A549 (cell line): ENCODE measurements around the gene ADD3. TPM values are rescaled to one million over a fixed set of nuclear protein-coding genes. Genes with fewer than 3 reads are reported as not detected.

ENCODE experiments used
- ATAC-seq, 2 experiments: fragments of 200-7000 bp in 1 of 2; fragments of >200 bp in 1 of 2; cut with Nextera tagmentation in 1 of 2; cut with Tn5 transposase in 1 of 2; 3 replicates each; pipeline versions ENCODE4 v1.8.0 to v1.9.1; 2018 to 2020; ENCODE audit warnings: mild to moderate bottlenecking in 1 of 2, moderate library complexity in 1 of 2
- CTCF ChIA-PET: fragments of 300-600 bp; sonication (Branson Sonifier 250); formaldehyde crosslinking; extraction: SDS; loops from one replicate; lab custom pipeline; 2021; ENCODE audit warnings: antibody characterized with exemption, inconsistent platforms; lab: Yijun Ruan, JAX
- POLR2A ChIA-PET: fragments of 350-600 bp; formaldehyde crosslinking; extraction: SDS; loops from one replicate; lab custom pipeline; 2021; ENCODE audit warnings: antibody characterized with exemption, inconsistent platforms; lab: Yijun Ruan, JAX
- DNase-seq, 2 experiments: peaks; one replicate each; pipeline versions ENCODE4 v3.0.0 to v3.0.0-alpha.2; 2011 to 2016; ENCODE audit warnings: low read depth in 1 of 2, low spot score in 1 of 2
- FAIRE-seq: peaks from 2 replicates; lab custom pipeline; 2011; peaks lifted over from hg19 to GRCh38; lab: Jason Lieb, UNC
- H3K27ac ChIP-seq, 2 experiments: fragments of >200 bp; sonication (Bioruptor Twin); formaldehyde crosslinking; 3 replicates each; pipeline ENCODE4 v1.5.1; 2016 to 2017
- H3K4me1 ChIP-seq: fragments of >200 bp; sonication (Bioruptor Twin); formaldehyde crosslinking; 3 replicates; pipeline ENCODE4 v1.6.1; 2016
- H3K4me2 ChIP-seq: fragments of >200 bp; sonication (Bioruptor Twin); formaldehyde crosslinking; 3 replicates; pipeline ENCODE4 v1.6.1; 2016
- H3K4me3 ChIP-seq: fragments of >200 bp; sonication (Bioruptor Twin); formaldehyde crosslinking; 3 replicates; pipeline ENCODE4 v1.5.1; 2016
- H3K9me3 ChIP-seq: fragments of >200 bp; sonication (Bioruptor Twin); formaldehyde crosslinking; 3 replicates; pipeline ENCODE4 v1.6.1; 2016
- BHLHE40 ChIP-seq: IDR thresholded peaks from 2 replicates; pipeline ENCODE4 v1.6.1; 2012; ENCODE audit warnings: low read depth, low read length, inconsistent platforms
- CBX2 ChIP-seq: fragments of 200-600 bp; sonication (generic); IDR thresholded peaks from 2 replicates; pipeline ENCODE4 v1.6.1; 2016; ENCODE audit warnings: low read depth, mild to moderate bottlenecking, borderline replicate concordance
- CBX8 ChIP-seq: fragments of 200-600 bp; sonication (generic); IDR thresholded peaks from 2 replicates; pipeline ENCODE4 v1.6.1; 2016
- EP300 ChIP-seq, 2 experiments: fragments of >200 bp; sonication (Bioruptor Twin); formaldehyde crosslinking; IDR thresholded peaks; 2 replicates in 1 of 2; 3 replicates in 1 of 2; pipeline ENCODE4 v1.6.1; 2016 to 2017
- FOSL2 ChIP-seq, 2 experiments: fragments of 450-650 bp in 1 of 2; fragments of >200 bp in 1 of 2; sonication (Bioruptor Twin) in 1 of 2; formaldehyde crosslinking; IDR thresholded peaks; 2 replicates each; pipeline versions ENCODE4 v1.5.0 to v1.6.1; 2016 to 2020; ENCODE audit warnings: mild to moderate bottlenecking in 1 of 2, moderate library complexity in 1 of 2
- FOXS1 ChIP-seq: fragments of 250-450 bp; sonication (Bioruptor Pico); IDR thresholded peaks from 2 replicates; pipeline ENCODE4 v1.5.0; 2020; ENCODE audit warnings: mild to moderate bottlenecking, moderate library complexity
- HEYL ChIP-seq: fragments of 250-450 bp; sonication (Bioruptor Pico); IDR thresholded peaks from 2 replicates; pipeline ENCODE4 v1.8.0; 2021; ENCODE audit warnings: mild to moderate bottlenecking, moderate library complexity
- MAZ ChIP-seq: fragments of 150-350 bp; IDR thresholded peaks from 2 replicates; pipeline ENCODE4 v1.6.1; 2014; ENCODE audit warnings: antibody characterized with exemption, low read depth, low read length, borderline replicate concordance
- NFE2L2 ChIP-seq: fragments of 150-350 bp; conservative IDR thresholded peaks from 2 replicates; pipeline ENCODE4 v1.6.1; 2014; ENCODE audit warnings: low read length
- NPAS2 ChIP-seq: fragments of 250-450 bp; sonication (Bioruptor Pico); IDR thresholded peaks from 2 replicates; pipeline ENCODE4 v1.8.0; 2022; ENCODE audit warnings: mild to moderate bottlenecking, moderate library complexity, borderline replicate concordance
- PHF8 ChIP-seq: fragments of 200-600 bp; sonication (generic); IDR thresholded peaks from 2 replicates; pipeline ENCODE4 v1.6.1; 2016; ENCODE audit warnings: low read depth, mild to moderate bottlenecking, antibody characterized with exemption, moderate library complexity, borderline replicate concordance
- POLR2A ChIP-seq: IDR thresholded peaks from 2 replicates; pipeline ENCODE4 v1.6.1; 2012; ENCODE audit warnings: mild to moderate bottlenecking, low read length
- POLR2AphosphoS2 ChIP-seq: conservative IDR thresholded peaks from 2 replicates; pipeline ENCODE4 v1.6.1; 2012; ENCODE audit warnings: low read length, improper control_type of control experiment, inconsistent platforms
- RCOR1 ChIP-seq: fragments of 150-350 bp; IDR thresholded peaks from 2 replicates; pipeline ENCODE4 v1.6.1; 2014; ENCODE audit warnings: antibody characterized with exemption, low read length, low read depth
- RFX5 ChIP-seq: fragments of 450-650 bp; IDR thresholded peaks from 2 replicates; pipeline ENCODE4 v1.7.1; 2014; ENCODE audit warnings: antibody characterized with exemption, mild to moderate bottlenecking, moderate library complexity
- RNF2 ChIP-seq: fragments of 200-600 bp; sonication (generic); IDR thresholded peaks from 2 replicates; pipeline ENCODE4 v1.6.1; 2016; ENCODE audit warnings: low read depth, mild to moderate bottlenecking, antibody characterized with exemption, moderate library complexity, borderline replicate concordance
- SMC3 ChIP-seq: fragments of >200 bp; sonication (Bioruptor Twin); formaldehyde crosslinking; IDR thresholded peaks from 3 replicates; pipeline ENCODE4 v1.6.1; 2018; ENCODE audit warnings: inconsistent platforms
- ZFP36 ChIP-seq: fragments of 450-650 bp; IDR thresholded peaks from 2 replicates; pipeline ENCODE4 v1.6.1; 2014; ENCODE audit warnings: borderline replicate concordance; ENCODE audit not compliant: partially characterized antibody
- ZNF302 ChIP-seq: fragments of 250-450 bp; sonication (Bioruptor Pico); IDR thresholded peaks from 2 replicates; pipeline ENCODE4 v1.9.0; 2021; ENCODE audit warnings: inconsistent platforms, mild to moderate bottlenecking, moderate library complexity
- WGBS: methylation state at CpG from one replicate; pipeline ENCODE4 v1.1.6; 2017; ENCODE audit errors: missing lambda C conversion rate; 5-methylcytosine and 5-hydroxymethylcytosine counted together
- polyA minus RNA-seq: library from RNA; depleted of rRNA, polyadenylated mRNA; stranded (reverse); fragments of >200 nt; gene quantifications from 2 replicates; pipeline ENCODE4 v1.2.3, GENCODE V29; 2011; rRNA and poly(A)+ RNA removed
- polyA plus RNA-seq, 4 experiments: library from polyadenylated mRNA; depleted of rRNA in 3 of 4; stranded (reverse); fragments of >200 nt; fragmentation: RNase III in 1 of 4; extraction: RNeasy Plus Mini Kit Qiagen cat#74134 plus additional on column Dnase treatment in 1 of 4; gene quantifications; 2 replicates in 3 of 4; 3 replicates in 1 of 4; pipeline ENCODE4 v1.2.3, GENCODE V29; 2011 to 2017
- TF ChIP-seq, protein P1 (sequence below): fragments of 250-450 bp; sonication (Bioruptor Pico); IDR thresholded peaks from 2 replicates; pipeline ENCODE4 v1.5.0; 2020; ENCODE audit warnings: low read depth, mild to moderate bottlenecking, moderate library complexity
- TF ChIP-seq, protein P2 (sequence below): IDR thresholded peaks from 2 replicates; pipeline ENCODE4 v1.6.1; 2012; ENCODE audit warnings: low read depth, borderline replicate concordance
- TF ChIP-seq, protein P3 (sequence below): fragments of 200-600 bp; sonication (generic); IDR thresholded peaks from 2 replicates; pipeline ENCODE4 v1.6.1; 2016; ENCODE audit warnings: antibody characterized with exemption, mild to moderate bottlenecking, moderate library complexity

The ADD3 gene, protein sequence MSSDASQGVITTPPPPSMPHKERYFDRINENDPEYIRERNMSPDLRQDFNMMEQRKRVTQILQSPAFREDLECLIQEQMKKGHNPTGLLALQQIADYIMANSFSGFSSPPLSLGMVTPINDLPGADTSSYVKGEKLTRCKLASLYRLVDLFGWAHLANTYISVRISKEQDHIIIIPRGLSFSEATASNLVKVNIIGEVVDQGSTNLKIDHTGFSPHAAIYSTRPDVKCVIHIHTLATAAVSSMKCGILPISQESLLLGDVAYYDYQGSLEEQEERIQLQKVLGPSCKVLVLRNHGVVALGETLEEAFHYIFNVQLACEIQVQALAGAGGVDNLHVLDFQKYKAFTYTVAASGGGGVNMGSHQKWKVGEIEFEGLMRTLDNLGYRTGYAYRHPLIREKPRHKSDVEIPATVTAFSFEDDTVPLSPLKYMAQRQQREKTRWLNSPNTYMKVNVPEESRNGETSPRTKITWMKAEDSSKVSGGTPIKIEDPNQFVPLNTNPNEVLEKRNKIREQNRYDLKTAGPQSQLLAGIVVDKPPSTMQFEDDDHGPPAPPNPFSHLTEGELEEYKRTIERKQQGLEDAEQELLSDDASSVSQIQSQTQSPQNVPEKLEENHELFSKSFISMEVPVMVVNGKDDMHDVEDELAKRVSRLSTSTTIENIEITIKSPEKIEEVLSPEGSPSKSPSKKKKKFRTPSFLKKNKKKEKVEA
- polyA plus RNA-seq (2011; rRNA removed) (48.2 and 49.1 TPM in 2 replicates), polyA plus RNA-seq (2017; fragmentation: RNase III; extraction: RNeasy Plus Mini Kit Qiagen cat#74134 plus additional on column Dnase treatment) (7.8 to 11.6 TPM (median 9.8 TPM) in 3 replicates), polyA minus RNA-seq (36.2 and 37.6 TPM in 2 replicates)
- polyA plus RNA-seq (2012; cell fraction: cytosol; rRNA removed) = 7.3 and 14.4 TPM in 2 replicates
- polyA plus RNA-seq (2012; cell fraction: nucleus; rRNA removed) = 5.3 and 6.2 TPM in 2 replicates

DNA sequence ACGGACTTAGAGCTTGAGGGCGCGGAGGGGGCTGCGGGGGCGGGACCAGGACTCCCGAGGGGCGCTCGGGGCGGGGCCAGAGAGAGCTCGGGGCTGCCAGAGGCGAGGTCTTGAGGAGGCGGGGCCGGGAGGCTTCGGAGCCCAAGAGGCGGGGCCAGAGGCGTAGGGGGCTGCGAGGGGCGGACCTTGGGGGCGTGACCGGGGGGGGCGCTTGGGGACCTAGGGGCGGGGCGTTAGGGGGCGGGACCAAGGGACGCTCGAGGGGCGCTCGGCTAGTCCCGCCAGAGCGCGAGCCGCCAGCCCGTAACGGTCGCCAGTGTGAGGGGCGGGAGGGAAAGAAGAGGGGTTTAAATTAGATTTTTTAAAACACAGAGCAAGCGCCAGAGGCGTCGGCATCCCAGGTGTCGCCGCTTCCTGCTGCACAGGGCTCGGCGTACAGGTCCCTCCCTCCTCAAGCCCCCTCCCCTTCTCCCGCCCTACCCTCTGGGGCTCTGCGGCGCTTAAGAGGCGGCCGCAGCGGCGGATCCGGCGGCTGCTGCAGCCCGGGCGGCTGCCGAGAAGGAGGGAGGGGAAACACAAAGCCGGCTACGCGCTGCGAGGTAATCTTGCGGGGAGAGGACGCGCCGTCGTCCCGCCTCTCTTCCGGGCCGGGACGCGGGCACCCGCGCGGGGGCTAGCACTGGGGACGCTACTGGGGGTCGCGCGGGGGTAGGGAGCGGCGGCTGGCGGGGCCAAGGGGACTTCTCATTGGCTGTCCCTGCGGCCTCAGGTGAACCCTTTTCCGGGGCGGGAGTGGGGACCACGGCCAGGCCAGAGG, at the start of gene ADD3:
Gene ADD3 (plus strand): TSS at position 284 of the 817 bp plus-strand sequence. CDS start 92,670 bp downstream, outside the sequence.
- FAIRE-seq = no peak

DNA sequence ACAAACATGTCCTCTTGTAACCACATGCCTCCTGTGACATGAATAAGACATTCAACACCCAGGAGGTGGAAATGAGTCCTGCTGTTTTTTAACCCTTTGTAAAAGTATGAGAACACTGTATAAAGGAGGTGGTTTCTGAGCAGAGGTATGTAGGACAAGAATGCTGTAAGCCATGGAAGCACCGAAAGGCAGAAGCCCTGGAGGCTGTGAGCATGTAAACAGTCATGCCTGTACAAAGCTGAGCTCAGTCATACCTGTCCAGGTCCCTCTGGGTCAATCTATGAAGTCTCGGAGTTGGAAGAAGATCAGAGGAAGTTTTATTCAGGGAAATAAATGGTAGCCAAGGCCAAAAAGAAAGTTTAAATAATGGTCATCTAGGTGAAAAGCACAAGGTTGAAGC, 49.7 kb upstream of the ADD3 start:
- Histone ChIP-seq H3K4me3 (no peak overlapping the region), H3K4me1 (peaks cover 3% of the 10 kb centered on the region; the same call in 1 of the 3 replicates), H3K27ac (no peak overlapping the region), H3K9me3 (no peaks in the 10 kb centered on the region), H3K4me2 (no peak overlapping the region)
- POLR2A ChIA-PET = no interaction called here
- no peak for FAIRE-seq
- ATAC-seq = no peak
- no peak for DNase-seq
- WGBS = 85% methylated on average over 2 of the region's 2 CpGs
- CTCF ChIA-PET = interaction anchor here (1.1 to 2.3 kb wide), 5 partner anchors 9 to 73 kb away, joined by 3 to 10 read pairs (median 7); no protein-coding TSS in a partner anchor
- TF ChIP-seq HEYL (no peak), ZFP36 (no peak), CBX8 (no peak), BHLHE40 (no peak), RFX5 (no peak), RNF2 (no peak), SMC3 (no peak), RCOR1 (no peak), NFE2L2 (no peak), FOXS1 (CRISPR knock-in tag) (no peak), EP300 (IDR thresholded peaks at IDR 0.05) (no peak), CBX2 (no peak), POLR2AphosphoS2 (no peak), FOSL2 (IDR thresholded peaks at IDR 0.05) (no peak), FOSL2 (CRISPR knock-in tag; IDR thresholded peaks at IDR 0.05) (no peak)
- TF ChIP-seq, protein P1, sequence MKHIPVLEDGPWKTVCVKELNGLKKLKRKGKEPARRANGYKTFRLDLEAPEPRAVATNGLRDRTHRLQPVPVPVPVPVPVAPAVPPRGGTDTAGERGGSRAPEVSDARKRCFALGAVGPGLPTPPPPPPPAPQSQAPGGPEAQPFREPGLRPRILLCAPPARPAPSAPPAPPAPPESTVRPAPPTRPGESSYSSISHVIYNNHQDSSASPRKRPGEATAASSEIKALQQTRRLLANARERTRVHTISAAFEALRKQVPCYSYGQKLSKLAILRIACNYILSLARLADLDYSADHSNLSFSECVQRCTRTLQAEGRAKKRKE (CRISPR knock-in tag) = no peak
- TF ChIP-seq, protein P2, sequence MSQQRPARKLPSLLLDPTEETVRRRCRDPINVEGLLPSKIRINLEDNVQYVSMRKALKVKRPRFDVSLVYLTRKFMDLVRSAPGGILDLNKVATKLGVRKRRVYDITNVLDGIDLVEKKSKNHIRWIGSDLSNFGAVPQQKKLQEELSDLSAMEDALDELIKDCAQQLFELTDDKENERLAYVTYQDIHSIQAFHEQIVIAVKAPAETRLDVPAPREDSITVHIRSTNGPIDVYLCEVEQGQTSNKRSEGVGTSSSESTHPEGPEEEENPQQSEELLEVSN = no peak

More for the DNA sequence above, at the start of gene ADD3:
- Histone ChIP-seq H3K27ac (peak within 1 kb of the TSS; percentile 70 to 88), H3K4me3 (peak within 1 kb of the TSS; percentile 85), H3K4me2 (peak within 1 kb of the TSS; percentile 88), H3K4me1 (peaks cover 24% of the 10 kb centered on the region), H3K9me3 (no peaks in the 10 kb centered on the region)
- ChIA-PET POLR2A (interaction anchor here (0.6 to 1.2 kb wide), 6 partner anchors 33 to 751 kb away, joined by 3 to 11 read pairs (median 4); no protein-coding TSS in a partner anchor), CTCF (interaction anchor here (0.6 to 2.4 kb wide), 3 partner anchors 55 to 124 kb away, joined by 3 to 13 read pairs (median 3); no protein-coding TSS in a partner anchor)
- TF ChIP-seq MAZ (no peak), PHF8 (peak; percentile 51), POLR2A (peak; percentile 88), NPAS2 (CRISPR knock-in tag) (no peak), ZNF302 (no peak)
- TF ChIP-seq, protein P3, sequence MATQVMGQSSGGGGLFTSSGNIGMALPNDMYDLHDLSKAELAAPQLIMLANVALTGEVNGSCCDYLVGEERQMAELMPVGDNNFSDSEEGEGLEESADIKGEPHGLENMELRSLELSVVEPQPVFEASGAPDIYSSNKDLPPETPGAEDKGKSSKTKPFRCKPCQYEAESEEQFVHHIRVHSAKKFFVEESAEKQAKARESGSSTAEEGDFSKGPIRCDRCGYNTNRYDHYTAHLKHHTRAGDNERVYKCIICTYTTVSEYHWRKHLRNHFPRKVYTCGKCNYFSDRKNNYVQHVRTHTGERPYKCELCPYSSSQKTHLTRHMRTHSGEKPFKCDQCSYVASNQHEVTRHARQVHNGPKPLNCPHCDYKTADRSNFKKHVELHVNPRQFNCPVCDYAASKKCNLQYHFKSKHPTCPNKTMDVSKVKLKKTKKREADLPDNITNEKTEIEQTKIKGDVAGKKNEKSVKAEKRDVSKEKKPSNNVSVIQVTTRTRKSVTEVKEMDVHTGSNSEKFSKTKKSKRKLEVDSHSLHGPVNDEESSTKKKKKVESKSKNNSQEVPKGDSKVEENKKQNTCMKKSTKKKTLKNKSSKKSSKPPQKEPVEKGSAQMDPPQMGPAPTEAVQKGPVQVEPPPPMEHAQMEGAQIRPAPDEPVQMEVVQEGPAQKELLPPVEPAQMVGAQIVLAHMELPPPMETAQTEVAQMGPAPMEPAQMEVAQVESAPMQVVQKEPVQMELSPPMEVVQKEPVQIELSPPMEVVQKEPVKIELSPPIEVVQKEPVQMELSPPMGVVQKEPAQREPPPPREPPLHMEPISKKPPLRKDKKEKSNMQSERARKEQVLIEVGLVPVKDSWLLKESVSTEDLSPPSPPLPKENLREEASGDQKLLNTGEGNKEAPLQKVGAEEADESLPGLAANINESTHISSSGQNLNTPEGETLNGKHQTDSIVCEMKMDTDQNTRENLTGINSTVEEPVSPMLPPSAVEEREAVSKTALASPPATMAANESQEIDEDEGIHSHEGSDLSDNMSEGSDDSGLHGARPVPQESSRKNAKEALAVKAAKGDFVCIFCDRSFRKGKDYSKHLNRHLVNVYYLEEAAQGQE = no peak
- TF ChIP-seq, protein P2 = no peak
- DNase-seq = peak; percentile 74 to 86
- 4% methylated on average over 11 of the region's 83 CpGs for WGBS
- peak; percentile 73 to 85 for ATAC-seq
